Uterus (tissue), 2 donors: ENCODE results near the gene PIEZO2.

Source experiments
- POLR2A ChIP-seq, 2 donors: fragments of 450-650 bp; IDR thresholded peaks; one replicate each; pipeline ENCODE4 v1.6.1; 2016; ENCODE audit warnings: antibody characterized with exemption in 2 of 2, mild to moderate bottlenecking in 1 of 2, moderate library complexity in 1 of 2
- TF ChIP-seq, protein P1 (sequence below), 4 experiments: fragments of 200-600 bp in 2 of 4; fragments of 450-650 bp in 2 of 4; sonication (generic) in 2 of 4; IDR thresholded peaks; one replicate each; pipeline ENCODE4 v1.5.1; 2016 to 2019; ENCODE audit warnings: antibody characterized with exemption in 4 of 4, mild to moderate bottlenecking in 2 of 4, moderate library complexity in 1 of 4

DNA sequence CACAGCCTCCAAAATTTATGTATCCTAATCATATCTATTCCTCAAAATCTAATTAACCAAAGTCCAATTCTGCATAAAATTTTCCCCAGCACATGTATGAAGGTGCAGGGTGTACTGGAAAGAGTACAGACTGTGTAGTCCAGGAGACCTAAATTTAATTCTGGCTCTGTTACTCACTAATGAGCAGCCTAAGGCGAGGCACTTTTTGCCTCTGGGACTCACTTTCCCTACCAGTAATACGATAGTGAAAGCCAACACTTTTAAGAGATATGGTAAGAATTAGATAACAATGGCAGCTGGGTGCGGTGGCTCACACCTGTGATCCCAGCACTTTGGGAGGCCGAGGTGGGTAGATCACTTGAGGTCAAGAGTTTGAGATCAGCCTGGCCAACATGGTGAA is 177.7 kb downstream of the PIEZO2 start:
- TF ChIP-seq, protein P1, sequence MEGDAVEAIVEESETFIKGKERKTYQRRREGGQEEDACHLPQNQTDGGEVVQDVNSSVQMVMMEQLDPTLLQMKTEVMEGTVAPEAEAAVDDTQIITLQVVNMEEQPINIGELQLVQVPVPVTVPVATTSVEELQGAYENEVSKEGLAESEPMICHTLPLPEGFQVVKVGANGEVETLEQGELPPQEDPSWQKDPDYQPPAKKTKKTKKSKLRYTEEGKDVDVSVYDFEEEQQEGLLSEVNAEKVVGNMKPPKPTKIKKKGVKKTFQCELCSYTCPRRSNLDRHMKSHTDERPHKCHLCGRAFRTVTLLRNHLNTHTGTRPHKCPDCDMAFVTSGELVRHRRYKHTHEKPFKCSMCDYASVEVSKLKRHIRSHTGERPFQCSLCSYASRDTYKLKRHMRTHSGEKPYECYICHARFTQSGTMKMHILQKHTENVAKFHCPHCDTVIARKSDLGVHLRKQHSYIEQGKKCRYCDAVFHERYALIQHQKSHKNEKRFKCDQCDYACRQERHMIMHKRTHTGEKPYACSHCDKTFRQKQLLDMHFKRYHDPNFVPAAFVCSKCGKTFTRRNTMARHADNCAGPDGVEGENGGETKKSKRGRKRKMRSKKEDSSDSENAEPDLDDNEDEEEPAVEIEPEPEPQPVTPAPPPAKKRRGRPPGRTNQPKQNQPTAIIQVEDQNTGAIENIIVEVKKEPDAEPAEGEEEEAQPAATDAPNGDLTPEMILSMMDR (IDR thresholded peaks at IDR 0.05), result no peak
- no peak for TF ChIP-seq POLR2A (IDR thresholded peaks at IDR 0.05)
